Panc1 (cell line): Measurements from ENCODE around the gene LGALS16. TPM values are rescaled to one million over a fixed set of nuclear protein-coding genes. Genes with fewer than 3 reads are reported as not detected.

Source experiments
- total RNA-seq: library from RNA; stranded (reverse); gene quantifications from one replicate; pipeline ENCODE4 v1.2.1, GENCODE V29; 2021; ENCODE audit not compliant: unreplicated experiment

LGALS16 gene
- total RNA-seq, 1 experiment from 2014 or later, result not detected

Other genes starting within 250 kb of the LGALS16 start
- 414 TPM for gene ZFP36, start 249.1 kb upstream of the LGALS16 start, total RNA-seq
- gene PLEKHG2, start 243.2 kb upstream of the LGALS16 start, total RNA-seq, result 1,988 TPM
- 27,832 TPM for gene RPS16, start 220.0 kb upstream of the LGALS16 start, total RNA-seq
- gene SUPT5H, start 210.3 kb upstream of the LGALS16 start, total RNA-seq, result 1,614 TPM
- gene TIMM50, start 175.1 kb upstream of the LGALS16 start, total RNA-seq, result 1,837 TPM
- gene DLL3, start 157.0 kb upstream of the LGALS16 start, total RNA-seq, result 76.9 TPM
- gene SELENOV, start 140.8 kb upstream of the LGALS16 start, total RNA-seq, result 0.80 TPM
- gene EID2B, start 123.1 kb upstream of the LGALS16 start, total RNA-seq, result 37.7 TPM
- gene EID2, start 115.8 kb upstream of the LGALS16 start, total RNA-seq, result 163 TPM
- not detected for gene LGALS13, start 53.4 kb upstream of the LGALS16 start, total RNA-seq
- not detected for gene LGALS14, start 48.6 kb downstream of the LGALS16 start, total RNA-seq
- not detected for gene CLC, start 82.1 kb downstream of the LGALS16 start, total RNA-seq
- not detected for gene LEUTX, start 122.9 kb downstream of the LGALS16 start, total RNA-seq
- 322 TPM for gene DYRK1B, start 178.2 kb downstream of the LGALS16 start, total RNA-seq
- gene FBL, start 190.5 kb downstream of the LGALS16 start, total RNA-seq, result 4,927 TPM